Endothelial cell of umbilical vein (primary cell): ENCODE results near the gene CNNM2. TPM values are rescaled to one million over a fixed set of nuclear protein-coding genes. Genes with fewer than 3 reads are reported as not detected.

Experiments
- BruUV-seq: library from RNA; stranded (reverse); fragments of 400-500 nt; replicated peaks from 2 replicates; lab custom pipeline; 2021; lab: Mats Ljungman, UMichigan
- CTCF ChIA-PET: fragments of 300-600, 350-600 bp; sonication (Branson Sonifier 250); formaldehyde crosslinking; loops from one replicate; lab custom pipeline; 2021; ENCODE audit warnings: antibody characterized with exemption, inconsistent platforms; lab: Charles Lee
- POLR2A ChIA-PET: fragments of 300-600, 350-600 bp; sonication (Branson Sonifier 250); formaldehyde crosslinking; loops from one replicate; lab custom pipeline; 2021; ENCODE audit warnings: antibody characterized with exemption, inconsistent platforms; lab: Charles Lee
- DNase-seq: peaks from one replicate; pipeline ENCODE4 v3.0.0-alpha.2; 2011; ENCODE audit warnings: low read depth, low spot score
- FAIRE-seq: peaks from 2 replicates; lab custom pipeline; 2011; peaks lifted over from hg19 to GRCh38; lab: Jason Lieb, UNC
- H2AFZ ChIP-seq: 2 replicates; pipeline ENCODE4 v1.6.0; 2012; ENCODE audit warnings: low read depth, low read length, control low read depth, inconsistent platforms
- H3K27ac ChIP-seq: 2 replicates; pipeline ENCODE4 v1.5.1; 2011; ENCODE audit warnings: low read depth, mild to moderate bottlenecking, control low read depth, low read length, moderate library complexity; ENCODE audit not compliant: insufficient read depth
- H3K27me3 ChIP-seq, 2 experiments: 2 replicates each; pipeline versions ENCODE4 v1.6.0 to v1.6.1; 2011; ENCODE audit warnings: low read length in 2 of 2, mixed read lengths in 1 of 2; ENCODE audit not compliant: control insufficient read depth in 2 of 2, insufficient read depth in 2 of 2
- H3K36me3 ChIP-seq, 2 experiments: 2 replicates in 1 of 2; 3 replicates in 1 of 2; pipeline ENCODE4 v1.5.1; 2011; ENCODE audit warnings: low read length in 2 of 2, mild to moderate bottlenecking in 1 of 2, moderate library complexity in 1 of 2; ENCODE audit not compliant: control insufficient read depth in 2 of 2, insufficient read depth in 2 of 2; ENCODE audit errors: extremely low read depth in 1 of 2
- H3K4me1 ChIP-seq: 3 replicates; pipeline ENCODE4 v1.5.1; 2011; ENCODE audit warnings: mild to moderate bottlenecking, low read length; ENCODE audit not compliant: control insufficient read depth, insufficient read depth; ENCODE audit errors: extremely low read depth
- H3K4me2 ChIP-seq: 2 replicates; pipeline ENCODE4 v1.6.1; 2011; ENCODE audit warnings: low read length, control low read depth, mixed read lengths; ENCODE audit not compliant: insufficient read depth
- H3K4me3 ChIP-seq, 3 experiments: fragments of 200-600 bp in 1 of 3; sonication (generic), shearing (Covaris generic) in 1 of 3; replicated peaks in 1 of 3; 2 replicates each; pipeline ENCODE4 v1.5.1; 2011 to 2016; ENCODE audit warnings: control low read depth in 3 of 3, low read length in 3 of 3, mild to moderate bottlenecking in 2 of 3, inconsistent platforms in 1 of 3, low read depth in 1 of 3, moderate library complexity in 1 of 3; ENCODE audit not compliant: insufficient read depth in 1 of 3
- H3K79me2 ChIP-seq: 2 replicates; pipeline ENCODE4 v1.6.0; 2012; ENCODE audit warnings: low read length, inconsistent platforms; ENCODE audit not compliant: control insufficient read depth, insufficient read depth
- H3K9ac ChIP-seq: replicated peaks from 2 replicates; pipeline ENCODE3; 2011; ENCODE audit warnings: low read length, control low read depth; ENCODE audit not compliant: insufficient read depth; ENCODE audit errors: extremely low read depth
- H3K9me1 ChIP-seq: replicated peaks from 3 replicates; pipeline ENCODE4 v1.6.0; 2011; ENCODE audit warnings: mild to moderate bottlenecking, low read length; ENCODE audit not compliant: control insufficient read depth, insufficient read depth; ENCODE audit errors: extremely low read depth
- H3K9me3 ChIP-seq: replicated peaks from 2 replicates; pipeline ENCODE4 v1.5.1; 2012; ENCODE audit warnings: low read length, inconsistent platforms; ENCODE audit not compliant: control insufficient read depth, insufficient read depth
- H4K20me1 ChIP-seq: replicated peaks from 2 replicates; pipeline ENCODE3; 2011; ENCODE audit warnings: mild to moderate bottlenecking, low read length; ENCODE audit not compliant: control insufficient read depth, insufficient read depth; ENCODE audit errors: extremely low read depth
- EZH2 ChIP-seq: IDR thresholded peaks from 2 replicates; pipeline ENCODE4 v1.6.1; 2012; ENCODE audit warnings: borderline replicate concordance, low read depth, mild to moderate bottlenecking, moderate library complexity, low read length, inconsistent platforms; ENCODE audit not compliant: severe bottlenecking
- FOS ChIP-seq: IDR thresholded peaks from 2 replicates; pipeline ENCODE4 v1.6.1; 2011; ENCODE audit warnings: mild to moderate bottlenecking, low read length, moderate library complexity, borderline replicate concordance; ENCODE audit not compliant: insufficient read depth
- GATA2 ChIP-seq: IDR thresholded peaks from 2 replicates; pipeline ENCODE4 v1.7.0; 2011; ENCODE audit warnings: low read depth, mild to moderate bottlenecking, moderate library complexity, mixed read lengths, low read length; ENCODE audit not compliant: insufficient read length, insufficient read depth
- JUN ChIP-seq: IDR thresholded peaks from 2 replicates; pipeline ENCODE4 v1.6.1; 2011; ENCODE audit warnings: borderline replicate concordance, low read depth; ENCODE audit not compliant: insufficient read length, insufficient read depth
- MYC ChIP-seq: IDR thresholded peaks from one replicate; pipeline ENCODE4 v1.6.1; 2011; ENCODE audit warnings: mild to moderate bottlenecking, low read depth, low read length
- POLR2AphosphoS5 ChIP-seq: IDR thresholded peaks from 2 replicates; pipeline ENCODE4 v1.6.1; 2012; ENCODE audit warnings: low read depth, mild to moderate bottlenecking, control low read depth, low read length, moderate library complexity; ENCODE audit not compliant: insufficient read depth
- dilution Hi-C: fragments of 300-500 bp; cut with MboI; formaldehyde crosslinking; loops from one replicate; pipeline ENCODE4 v1.15.0; 2019; ENCODE audit warnings: low sequenced_read_pairs; ENCODE audit not compliant: extremely low pct_ligation_motif_present
- intact Hi-C: fragments of 100-400 bp; cut with micrococcal nuclease; formaldehyde crosslinking; loops from one replicate; pipeline ENCODE4 v1.10.0; 2022
- polyA plus RNA-seq, 4 experiments: library from polyadenylated mRNA; depleted of rRNA in 3 of 4; stranded (reverse) in 3 of 4; unstranded in 1 of 4; fragments of >200 nt; gene quantifications; 2 replicates each; pipeline versions ENCODE4 v1.2.1 to v1.2.3, GENCODE V29; 2011 to 2012; ENCODE audit warnings: missing spikeins in 1 of 4
- total RNA-seq: library from RNA; stranded (reverse); gene quantifications from 2 replicates; pipeline ENCODE4 v1.2.3, GENCODE V29; 2021

Gene CNNM2
- total and polyA plus RNA-seq, 2 donors (not counting 3 experiments of a cell fraction or from before 2014, with no cell fraction given) = 1.9 to 3.0 TPM

DNA sequence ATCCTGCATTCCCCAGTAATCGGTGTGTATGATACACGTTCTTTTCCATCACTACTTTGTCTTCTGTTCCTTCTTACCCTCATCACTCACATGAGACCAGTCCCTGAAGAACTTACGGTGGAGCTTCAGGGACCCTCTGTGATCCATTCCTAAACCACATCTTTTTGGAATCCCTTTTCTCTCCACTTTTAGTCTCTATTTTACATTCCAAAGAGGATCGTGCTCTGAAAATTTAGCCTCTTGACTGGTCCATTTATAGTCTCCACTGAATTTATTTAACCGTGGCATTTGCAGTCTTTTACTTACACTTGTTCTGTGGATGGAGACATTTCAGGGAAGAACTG is 165.9 kb downstream of the CNNM2 start:
- Histone ChIP-seq H3K27ac (no peak overlapping the region), H3K79me2 (no peaks in the 10 kb centered on the region), H2AFZ (no peak overlapping the region), H3K27me3 (no peaks in the 10 kb centered on the region), H3K36me3 (peaks cover 2 to 14% of the 10 kb centered on the region in 2 experiments), H3K9ac (no peak overlapping the region), H4K20me1 (no peaks in the 10 kb centered on the region), H3K4me3 (no peak overlapping the region), H3K9me1 (no peaks in the 10 kb centered on the region), H3K9me3 (no peaks in the 10 kb centered on the region), H3K4me1 (no peaks in the 10 kb centered on the region), H3K4me2 (no peak overlapping the region)
- FAIRE-seq = no peak
- BruUV-seq = no TSS peak
- dilution Hi-C loops = no loop called here
- ChIA-PET POLR2A (no interaction called here), CTCF (interaction anchor here (2.5 kb wide), 1 partner anchor 161 kb away, joined by 10 read pairs; no protein-coding TSS in a partner anchor)
- DNase-seq = no peak
- TF ChIP-seq GATA2 = no peak
- intact Hi-C loops = loop anchor here (5.0 kb wide), 1 partner anchor 158 kb away; no protein-coding TSS in a partner anchor

GRCh38 chr10:103086261-103086660 is 168.2 kb downstream of the CNNM2 start:
- H3K79me2 ChIP-seq = no peaks in the 10 kb centered on the region
- TF ChIP-seq POLR2AphosphoS5 (no peak), EZH2 (no peak), FOS (no peak), GATA2 (no peak), JUN (no peak), MYC (no peak)
- no peaks in the 10 kb centered on the region for H3K27me3 ChIP-seq
- FAIRE-seq (no peak), DNase-seq (no peak)
- POLR2A ChIA-PET = no interaction called here
- H2AFZ ChIP-seq = no peak overlapping the region
- H4K20me1 ChIP-seq = no peaks in the 10 kb centered on the region
- H3K4me3 ChIP-seq = no peak overlapping the region
- H3K4me1 ChIP-seq = no peaks in the 10 kb centered on the region
- H3K9me3 ChIP-seq = no peaks in the 10 kb centered on the region
- CTCF ChIA-PET = interaction anchor here (1.2 to 3.3 kb wide), 2 partner anchors 20 to 158 kb away, joined by 3 to 28 read pairs; no protein-coding TSS in a partner anchor
- dilution Hi-C loops = no loop called here
- H3K9ac ChIP-seq = no peak overlapping the region
- H3K27ac ChIP-seq = no peak overlapping the region
- no TSS peak for BruUV-seq
- peaks cover 10 to 34% of the 10 kb centered on the region in 2 experiments for H3K36me3 ChIP-seq
- no peaks in the 10 kb centered on the region for H3K9me1 ChIP-seq
- no peak overlapping the region for H3K4me2 ChIP-seq
- intact Hi-C loops = no loop called here
